H9 (cell line): ENCODE results near the gene AKNA. TPM values are rescaled to one million over a fixed set of nuclear protein-coding genes. Genes with fewer than 3 reads are reported as not detected.

Source experiments
- DNase-seq: peaks from one replicate; pipeline ENCODE4 v3.0.0-alpha.2; 2017
- H2AFZ ChIP-seq: one replicate; pipeline ENCODE4 v1.6.1; 2013; ENCODE audit warnings: mild to moderate bottlenecking, low read length, control low read depth, moderate library complexity
- H2AK5ac ChIP-seq: 2 replicates; pipeline ENCODE4 v1.6.1; 2013; ENCODE audit warnings: low read length, control low read depth, mixed read lengths; ENCODE audit not compliant: insufficient read length
- H2BK120ac ChIP-seq: one replicate; pipeline ENCODE4 v1.6.1; 2013; ENCODE audit warnings: low read depth, mild to moderate bottlenecking, low read length, control low read depth, inconsistent platforms; ENCODE audit not compliant: poor library complexity, severe bottlenecking
- H2BK12ac ChIP-seq: 2 replicates; pipeline ENCODE4 v1.6.1; 2013; ENCODE audit warnings: low read length, control low read depth, mixed read lengths, low read depth; ENCODE audit not compliant: insufficient read length
- H2BK15ac ChIP-seq: 2 replicates; pipeline ENCODE4 v1.6.1; 2013; ENCODE audit warnings: low read depth, low read length, control low read depth
- H2BK20ac ChIP-seq: one replicate; pipeline ENCODE4 v1.6.1; 2013; ENCODE audit warnings: low read depth, mild to moderate bottlenecking, low read length, control low read depth, inconsistent platforms; ENCODE audit not compliant: poor library complexity, severe bottlenecking
- H2BK5ac ChIP-seq: 2 replicates; pipeline ENCODE4 v1.6.1; 2013; ENCODE audit warnings: low read length, control low read depth, mixed read lengths; ENCODE audit not compliant: insufficient read length
- H3K14ac ChIP-seq: 2 replicates; pipeline ENCODE4 v1.6.1; 2013; ENCODE audit warnings: low read length, control low read depth; ENCODE audit not compliant: insufficient read depth
- H3K18ac ChIP-seq: 2 replicates; pipeline ENCODE4 v1.6.1; 2013; ENCODE audit warnings: low read depth, mild to moderate bottlenecking, mixed read lengths, low read length, control low read depth; ENCODE audit not compliant: insufficient read length
- H3K23ac ChIP-seq: 2 replicates; pipeline ENCODE4 v1.6.1; 2013; ENCODE audit warnings: low read length, control low read depth, mixed read lengths, low read depth; ENCODE audit not compliant: insufficient read length
- H3K23me2 ChIP-seq: 2 replicates; pipeline ENCODE4 v1.6.1; 2013; ENCODE audit warnings: low read depth, mild to moderate bottlenecking, mixed read lengths, low read length, control low read depth; ENCODE audit not compliant: insufficient read length, poor library complexity, severe bottlenecking
- H3K27ac ChIP-seq: 2 replicates; pipeline ENCODE4 v1.5.1; 2013; ENCODE audit warnings: low read length, control low read depth, mixed read lengths, low read depth; ENCODE audit not compliant: insufficient read length
- H3K27me3 ChIP-seq: 2 replicates; pipeline ENCODE4 v1.6.1; 2013; ENCODE audit warnings: low read length, control low read depth, inconsistent platforms; ENCODE audit not compliant: insufficient read depth
- H3K4ac ChIP-seq: 2 replicates; pipeline ENCODE4 v1.6.1; 2013; ENCODE audit warnings: low read depth, mild to moderate bottlenecking, control low read depth, inconsistent platforms, low read length, moderate library complexity
- H3K4me1 ChIP-seq: 2 replicates; pipeline ENCODE4 v1.6.1; 2013; ENCODE audit warnings: low read length, control low read depth, inconsistent platforms; ENCODE audit not compliant: insufficient read depth
- H3K4me2 ChIP-seq: 2 replicates; pipeline ENCODE4 v1.6.1; 2013; ENCODE audit warnings: low read length, control low read depth, mixed read lengths; ENCODE audit not compliant: insufficient read length, insufficient read depth
- H3K56ac ChIP-seq: 2 replicates; pipeline ENCODE4 v1.6.1; 2013; ENCODE audit warnings: low read depth, mild to moderate bottlenecking, mixed read lengths, low read length, control low read depth; ENCODE audit not compliant: insufficient read length
- H3K79me1 ChIP-seq: 2 replicates; pipeline ENCODE4 v1.6.1; 2013; ENCODE audit warnings: low read depth, mild to moderate bottlenecking, moderate library complexity, low read length, control low read depth, inconsistent platforms; ENCODE audit not compliant: insufficient read depth, poor library complexity, severe bottlenecking
- H3K79me2 ChIP-seq: 2 replicates; pipeline ENCODE4 v1.6.1; 2013; ENCODE audit warnings: low read length, control low read depth, inconsistent platforms; ENCODE audit not compliant: insufficient read depth
- H3K9ac ChIP-seq: 2 replicates; pipeline ENCODE4 v1.6.1; 2013; ENCODE audit warnings: low read length, control low read depth, mixed read lengths; ENCODE audit not compliant: insufficient read length; ENCODE audit errors: extremely low read depth
- H3K9me3 ChIP-seq: one replicate; pipeline ENCODE4 v1.6.1; 2013; ENCODE audit warnings: low read depth, low read length, inconsistent platforms; ENCODE audit not compliant: control insufficient read depth
- H3T11ph ChIP-seq: one replicate; pipeline ENCODE4 v1.6.1; 2013; ENCODE audit warnings: mild to moderate bottlenecking, low read length, control low read depth, inconsistent platforms
- H4K20me1 ChIP-seq: one replicate; pipeline ENCODE4 v1.6.1; 2013; ENCODE audit not compliant: control insufficient read depth, insufficient read length, insufficient read depth
- H4K5ac ChIP-seq: 2 replicates; pipeline ENCODE4 v1.6.1; 2013; ENCODE audit warnings: low read depth, mild to moderate bottlenecking, mixed read lengths, low read length, control low read depth; ENCODE audit not compliant: insufficient read length
- H4K8ac ChIP-seq: replicated peaks from 2 replicates; pipeline ENCODE4 v1.6.1; 2013; ENCODE audit warnings: low read length, control low read depth, mixed read lengths, low read depth; ENCODE audit not compliant: insufficient read length
- H4K91ac ChIP-seq: 2 replicates; pipeline ENCODE4 v1.6.1; 2013; ENCODE audit warnings: low read depth, mild to moderate bottlenecking, moderate library complexity, mixed read lengths, low read length, control low read depth; ENCODE audit not compliant: insufficient read length
- H3K27ac Mint-ChIP-seq, 3 experiments: 2 replicates in 2 of 3; 3 replicates in 1 of 3; pipeline ENCODE4 v1.8.0; 2020 to 2021; ENCODE audit warnings: mixed read lengths in 3 of 3, mild to moderate bottlenecking in 1 of 3, moderate library complexity in 1 of 3
- H3K27me3 Mint-ChIP-seq: 2 replicates; pipeline ENCODE4 v1.8.0; 2021; ENCODE audit warnings: low read depth, mild to moderate bottlenecking, moderate library complexity, mixed read lengths
- H3K36me3 Mint-ChIP-seq, 3 experiments: 2 replicates in 2 of 3; 3 replicates in 1 of 3; pipeline ENCODE4 v1.8.0; 2020 to 2021; ENCODE audit warnings: low read depth in 3 of 3, mixed read lengths in 3 of 3; ENCODE audit not compliant: insufficient read depth in 1 of 3
- H3K4me1 Mint-ChIP-seq, 2 experiments: 2 replicates each; pipeline ENCODE4 v1.8.0; 2020; ENCODE audit warnings: mixed read lengths in 2 of 2
- H3K4me3 Mint-ChIP-seq, 2 experiments: 2 replicates in 1 of 2; 3 replicates in 1 of 2; pipeline ENCODE4 v1.8.0; 2020 to 2021; ENCODE audit warnings: mild to moderate bottlenecking in 2 of 2, mixed read lengths in 2 of 2, moderate library complexity in 1 of 2
- H3K9me3 Mint-ChIP-seq, 2 experiments: 2 replicates in 1 of 2; 3 replicates in 1 of 2; pipeline ENCODE4 v1.8.0; 2020; ENCODE audit warnings: mild to moderate bottlenecking in 2 of 2, mixed read lengths in 2 of 2, moderate library complexity in 1 of 2
- WGBS: extraction: QIAGEN DNeasy Blood & Tissue Kit; methylation state at CpG from one replicate; pipeline ENCODE4 v1.1.7; 2013; ENCODE audit warnings: missing lambda C conversion rate, low lambda C conversion rate, mixed read lengths; ENCODE audit not compliant: insufficient read length; ENCODE audit errors: extremely low coverage; 5-methylcytosine and 5-hydroxymethylcytosine counted together
- total RNA-seq: library from RNA; stranded (reverse); gene quantifications from 2 replicates; pipeline ENCODE4 v1.2.1, GENCODE V29; 2021
- TF ChIP-seq, protein P1 (sequence below): fragments of 200-600 bp; sonication (generic); conservative IDR thresholded peaks from 3 replicates; pipeline ENCODE4 v1.8.0; 2021; ENCODE audit warnings: antibody characterized with exemption, mild to moderate bottlenecking

The AKNA gene
- total RNA-seq, 1 experiment from 2014 or later = 19.7 TPM

DNA sequence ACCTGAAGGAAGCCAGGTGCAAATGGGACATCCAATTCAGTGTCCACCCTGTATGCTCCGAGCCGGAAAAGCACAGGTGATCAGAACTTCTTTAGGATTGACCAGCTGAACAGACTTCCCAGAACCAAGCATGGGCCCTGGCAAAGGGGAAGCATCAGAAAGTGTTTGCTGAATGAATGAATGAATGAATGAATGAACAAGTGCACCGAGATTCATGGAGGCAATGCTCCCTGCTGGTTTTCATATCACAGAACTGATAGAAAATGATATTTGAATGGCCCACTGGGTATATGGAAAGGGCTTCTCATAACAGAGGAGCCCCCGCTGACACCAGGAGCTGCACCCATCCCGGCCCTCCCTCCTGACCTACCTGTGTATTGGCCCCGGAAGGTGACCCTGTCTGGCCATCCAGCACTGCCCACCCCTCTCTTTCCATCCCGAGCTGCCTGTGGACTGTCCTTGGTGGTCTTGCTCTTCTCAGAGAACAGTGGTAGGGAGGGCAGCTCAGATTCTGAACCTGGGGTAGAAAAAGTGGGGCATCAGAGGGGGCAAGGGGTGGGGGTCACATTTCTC lies 42.2 kb downstream of the AKNA start:
- no peak overlapping the region for H3K56ac ChIP-seq
- H3K14ac ChIP-seq = no peak overlapping the region
- peaks cover 4% of the 10 kb centered on the region for H3K4me1 ChIP-seq
- H3K79me2 ChIP-seq = no peaks in the 10 kb centered on the region
- no peak overlapping the region for H3K18ac ChIP-seq
- H3K79me1 ChIP-seq = no peaks in the 10 kb centered on the region
- H3K9me3 ChIP-seq = no peaks in the 10 kb centered on the region
- no peak for DNase-seq
- peaks cover 14 to 20% of the 10 kb centered on the region in 2 experiments for H3K4me1 Mint-ChIP-seq
- no peak overlapping the region for H2AK5ac ChIP-seq
- H3K27me3 ChIP-seq = no peaks in the 10 kb centered on the region
- TF ChIP-seq, protein P1, sequence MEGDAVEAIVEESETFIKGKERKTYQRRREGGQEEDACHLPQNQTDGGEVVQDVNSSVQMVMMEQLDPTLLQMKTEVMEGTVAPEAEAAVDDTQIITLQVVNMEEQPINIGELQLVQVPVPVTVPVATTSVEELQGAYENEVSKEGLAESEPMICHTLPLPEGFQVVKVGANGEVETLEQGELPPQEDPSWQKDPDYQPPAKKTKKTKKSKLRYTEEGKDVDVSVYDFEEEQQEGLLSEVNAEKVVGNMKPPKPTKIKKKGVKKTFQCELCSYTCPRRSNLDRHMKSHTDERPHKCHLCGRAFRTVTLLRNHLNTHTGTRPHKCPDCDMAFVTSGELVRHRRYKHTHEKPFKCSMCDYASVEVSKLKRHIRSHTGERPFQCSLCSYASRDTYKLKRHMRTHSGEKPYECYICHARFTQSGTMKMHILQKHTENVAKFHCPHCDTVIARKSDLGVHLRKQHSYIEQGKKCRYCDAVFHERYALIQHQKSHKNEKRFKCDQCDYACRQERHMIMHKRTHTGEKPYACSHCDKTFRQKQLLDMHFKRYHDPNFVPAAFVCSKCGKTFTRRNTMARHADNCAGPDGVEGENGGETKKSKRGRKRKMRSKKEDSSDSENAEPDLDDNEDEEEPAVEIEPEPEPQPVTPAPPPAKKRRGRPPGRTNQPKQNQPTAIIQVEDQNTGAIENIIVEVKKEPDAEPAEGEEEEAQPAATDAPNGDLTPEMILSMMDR = no peak
- H3K27me3 Mint-ChIP-seq = no peaks in the 10 kb centered on the region; the same call in 1 of the 2 replicates
- no CpG with 5 or more reads among the region's 7 CpGs for WGBS
- no peak overlapping the region for H2AFZ ChIP-seq
- no peak overlapping the region for H3K27ac Mint-ChIP-seq
- no peaks in the 10 kb centered on the region for H4K20me1 ChIP-seq
- no peak overlapping the region for H2BK5ac ChIP-seq
- no peak overlapping the region for H3K4me3 Mint-ChIP-seq
- H3K23me2 ChIP-seq = no peaks in the 10 kb centered on the region
- no peak overlapping the region for H3K23ac ChIP-seq
- no peak overlapping the region for H2BK15ac ChIP-seq
- H4K8ac ChIP-seq = no peak overlapping the region
- H4K5ac ChIP-seq = no peak overlapping the region
- H3K4ac ChIP-seq = no peak overlapping the region
- H2BK120ac ChIP-seq = no peak overlapping the region
- H3K36me3 Mint-ChIP-seq = peaks cover 46 to 83% (median 76%) of the 10 kb centered on the region in 3 experiments
- no peak overlapping the region for H3K9ac ChIP-seq
- H3T11ph ChIP-seq = no peak overlapping the region
- no peak overlapping the region for H3K4me2 ChIP-seq
- H3K9me3 Mint-ChIP-seq = no peaks in the 10 kb centered on the region
- H3K27ac ChIP-seq = no peak overlapping the region
- H4K91ac ChIP-seq = no peak overlapping the region
- H2BK12ac ChIP-seq = no peak overlapping the region
- H2BK20ac ChIP-seq = no peak overlapping the region
